ENCODE data around the gene SLC9C2.
A peak's percentile ranks its signal among the peaks of the same experiment; 100 is the strongest.

The SLC9C2 gene

DNA sequence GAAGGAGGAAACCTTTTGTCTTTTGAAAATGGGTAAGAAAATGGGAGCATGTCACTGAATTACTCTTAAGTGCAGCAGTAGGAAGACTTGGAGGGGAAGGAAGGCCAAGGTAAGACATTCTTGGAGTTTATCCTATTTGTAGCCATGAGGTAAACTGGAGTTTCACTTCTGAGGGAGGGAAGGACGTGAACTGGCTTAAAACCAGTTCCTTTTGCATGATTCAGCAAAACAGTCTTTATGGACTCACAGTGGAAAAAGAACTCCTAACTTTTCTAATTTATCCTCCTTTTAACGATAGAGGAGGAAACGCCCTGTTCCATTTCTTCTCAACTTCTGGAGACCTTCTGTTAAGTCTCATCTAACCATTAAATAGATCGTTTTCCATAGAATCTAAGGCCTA, 123.2 kb downstream of the SLC9C2 start:
- Histone ChIP-seq H3K9me3 (no peaks in the 10 kb centered on the region), H3K4me3 (ENCODE audit: low read depth in 1 of 2, low read length in 1 of 2) (no peak overlapping the region), H3K4me1 (ENCODE audit: control insufficient read depth in 1 of 2, insufficient read depth in 1 of 2, low read depth in 1 of 2, low read length in 1 of 2) (peaks cover 34 to 40% of the 10 kb centered on the region in 2 experiments), H3K27ac (no peak overlapping the region), H3K36me3 (peaks cover 32% of the 10 kb centered on the region), H3K27me3 (no peaks in the 10 kb centered on the region)
- TF ChIP-seq, protein P1, sequence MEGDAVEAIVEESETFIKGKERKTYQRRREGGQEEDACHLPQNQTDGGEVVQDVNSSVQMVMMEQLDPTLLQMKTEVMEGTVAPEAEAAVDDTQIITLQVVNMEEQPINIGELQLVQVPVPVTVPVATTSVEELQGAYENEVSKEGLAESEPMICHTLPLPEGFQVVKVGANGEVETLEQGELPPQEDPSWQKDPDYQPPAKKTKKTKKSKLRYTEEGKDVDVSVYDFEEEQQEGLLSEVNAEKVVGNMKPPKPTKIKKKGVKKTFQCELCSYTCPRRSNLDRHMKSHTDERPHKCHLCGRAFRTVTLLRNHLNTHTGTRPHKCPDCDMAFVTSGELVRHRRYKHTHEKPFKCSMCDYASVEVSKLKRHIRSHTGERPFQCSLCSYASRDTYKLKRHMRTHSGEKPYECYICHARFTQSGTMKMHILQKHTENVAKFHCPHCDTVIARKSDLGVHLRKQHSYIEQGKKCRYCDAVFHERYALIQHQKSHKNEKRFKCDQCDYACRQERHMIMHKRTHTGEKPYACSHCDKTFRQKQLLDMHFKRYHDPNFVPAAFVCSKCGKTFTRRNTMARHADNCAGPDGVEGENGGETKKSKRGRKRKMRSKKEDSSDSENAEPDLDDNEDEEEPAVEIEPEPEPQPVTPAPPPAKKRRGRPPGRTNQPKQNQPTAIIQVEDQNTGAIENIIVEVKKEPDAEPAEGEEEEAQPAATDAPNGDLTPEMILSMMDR (IDR thresholded peaks at IDR 0.05) = no peak

DNA sequence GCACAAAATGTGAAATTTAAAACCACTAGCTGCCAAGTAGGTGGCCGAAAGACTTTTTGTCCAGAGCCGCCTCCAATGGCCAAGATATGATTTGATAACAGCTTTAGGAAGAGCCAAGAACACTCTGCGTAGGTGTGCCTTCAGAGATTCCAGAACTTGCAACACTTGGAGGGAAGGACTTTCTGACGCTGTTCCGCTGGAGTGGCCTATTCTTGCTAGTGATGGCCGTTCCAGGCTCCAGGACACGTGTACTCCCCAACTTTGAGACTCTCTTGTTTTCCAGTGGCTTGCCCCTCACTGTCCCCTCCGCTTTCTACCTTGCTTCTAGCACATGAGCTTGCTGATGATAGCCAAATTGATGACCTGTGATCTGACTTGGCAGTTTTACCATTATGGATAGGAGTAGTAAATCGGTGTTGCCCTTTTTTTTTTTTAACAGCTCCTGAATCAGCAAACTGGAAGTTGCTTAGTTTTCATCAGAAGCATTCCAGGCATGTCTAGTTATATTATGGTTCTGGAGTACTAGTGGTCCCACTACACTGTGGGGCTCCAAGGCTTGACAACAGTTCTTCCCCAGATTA, 124.7 kb downstream of the SLC9C2 start:
- peak overlapping the region; percentile 90 to 95 for H3K4me3 ChIP-seq (ENCODE audit: low read depth in 1 of 2, low read length in 1 of 2)

DNA sequence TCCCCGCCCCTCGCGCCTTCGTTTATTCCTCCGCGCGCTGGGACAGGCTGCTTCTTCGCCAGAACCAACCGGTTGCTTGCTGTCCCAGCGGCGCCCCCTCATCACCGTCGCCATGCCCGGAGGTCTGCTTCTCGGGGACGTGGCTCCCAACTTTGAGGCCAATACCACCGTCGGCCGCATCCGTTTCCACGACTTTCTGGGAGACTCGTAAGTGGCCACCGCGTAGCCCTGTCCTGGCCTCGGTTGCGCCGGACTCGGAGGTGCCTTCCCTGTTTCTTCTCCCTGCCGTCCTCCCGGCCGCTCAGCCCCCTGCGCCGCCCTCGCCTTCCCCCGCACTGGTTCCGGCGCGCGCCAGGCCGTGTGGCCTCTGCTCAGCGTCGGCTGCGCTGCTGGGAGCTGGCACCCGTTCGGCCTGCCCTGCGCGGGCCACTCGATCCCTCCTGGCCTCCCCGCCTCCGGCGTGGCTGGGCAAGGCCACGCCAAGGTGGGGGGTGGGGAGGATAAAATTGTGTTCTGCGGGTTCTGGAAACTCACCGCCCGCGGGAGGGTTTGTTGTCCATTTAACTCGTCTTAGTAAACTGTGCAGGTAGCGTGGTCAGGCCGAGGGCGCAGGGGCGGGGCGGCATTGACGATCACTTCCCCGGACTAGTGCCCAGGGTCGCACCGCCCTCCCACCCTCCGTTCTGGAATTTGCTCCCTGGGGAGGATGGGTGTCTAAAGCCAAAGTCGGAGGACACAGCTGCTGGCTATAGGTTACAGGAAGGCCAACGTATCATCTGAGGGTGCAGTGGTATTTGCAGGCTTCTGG, 125.4 kb downstream of the SLC9C2 start, which contains the start of gene PRDX6:
PRDX6 (plus strand) TSS at position 50 of the 808 bp plus-strand sequence; CDS start at position 113, 63 bp downstream.
- TF ChIP-seq, protein P1 (IDR thresholded peaks at IDR 0.05) = peak; percentile 11
- Histone ChIP-seq H3K4me1 (ENCODE audit: control insufficient read depth in 1 of 2, insufficient read depth in 1 of 2, low read depth in 1 of 2, low read length in 1 of 2) (peaks cover 40 to 53% of the 10 kb centered on the region in 2 experiments), H3K27ac (peak within 1 kb of the TSS; percentile 95), H3K4me3 (ENCODE audit: low read depth in 1 of 2, low read length in 1 of 2) (peak within 1 kb of the TSS; percentile 90 to 95), H3K9me3 (no peaks in the 10 kb centered on the region), H3K27me3 (no peaks in the 10 kb centered on the region), H3K36me3 (peaks cover 14% of the 10 kb centered on the region)

More for the DNA sequence above, 124.7 kb downstream of the SLC9C2 start:
- Histone ChIP-seq H3K4me1 (ENCODE audit: control insufficient read depth in 1 of 2, insufficient read depth in 1 of 2, low read depth in 1 of 2, low read length in 1 of 2) (peaks cover 40 to 53% of the 10 kb centered on the region in 2 experiments), H3K9me3 (no peaks in the 10 kb centered on the region), H3K27ac (peak overlapping the region; percentile 95), H3K36me3 (peaks cover 21% of the 10 kb centered on the region), H3K27me3 (no peaks in the 10 kb centered on the region)
- TF ChIP-seq, protein P1 (IDR thresholded peaks at IDR 0.05) = no peak

DNA sequence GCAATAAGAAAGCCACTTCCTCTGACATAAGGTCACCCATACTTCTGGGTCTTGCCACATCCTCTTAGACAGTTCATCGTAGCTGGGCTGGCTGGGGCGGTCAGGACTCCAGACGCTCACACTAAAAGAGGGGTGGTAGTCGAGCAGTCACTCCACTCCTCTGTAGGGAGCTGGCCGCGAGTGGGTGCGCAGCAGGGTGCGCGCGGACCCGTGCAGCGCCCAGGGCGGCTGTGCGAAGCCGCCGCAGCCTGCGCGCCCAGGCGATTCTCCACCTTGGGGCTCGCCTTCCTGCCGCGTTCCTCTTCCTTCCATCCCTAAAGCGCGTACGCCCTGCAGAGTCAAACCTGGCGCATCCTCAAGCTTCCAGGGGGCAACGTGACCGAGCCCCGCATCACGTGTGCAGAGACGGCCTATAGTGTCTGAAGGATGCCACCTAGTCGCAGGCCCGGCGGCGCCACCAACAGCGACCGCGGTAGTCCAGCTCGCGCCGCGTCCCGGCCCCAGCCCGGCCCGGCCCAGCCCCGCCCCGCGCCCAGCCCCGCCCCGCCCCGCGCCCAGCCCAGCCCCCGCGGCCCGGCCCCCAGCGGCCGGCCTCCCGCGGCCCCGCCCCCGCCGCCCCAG, 126.1 kb downstream of the SLC9C2 start:
- Histone ChIP-seq H3K27ac (peak overlapping the region; percentile 95), H3K27me3 (no peaks in the 10 kb centered on the region), H3K4me3 (ENCODE audit: low read depth in 1 of 2, low read length in 1 of 2) (peak overlapping the region; percentile 90 to 95), H3K4me1 (ENCODE audit: control insufficient read depth in 1 of 2, insufficient read depth in 1 of 2, low read depth in 1 of 2, low read length in 1 of 2) (peaks cover 40 to 53% of the 10 kb centered on the region in 2 experiments), H3K36me3 (peaks cover 7% of the 10 kb centered on the region), H3K9me3 (no peaks in the 10 kb centered on the region)
- TF ChIP-seq, protein P1 (IDR thresholded peaks at IDR 0.05) = peak; percentile 23

DNA sequence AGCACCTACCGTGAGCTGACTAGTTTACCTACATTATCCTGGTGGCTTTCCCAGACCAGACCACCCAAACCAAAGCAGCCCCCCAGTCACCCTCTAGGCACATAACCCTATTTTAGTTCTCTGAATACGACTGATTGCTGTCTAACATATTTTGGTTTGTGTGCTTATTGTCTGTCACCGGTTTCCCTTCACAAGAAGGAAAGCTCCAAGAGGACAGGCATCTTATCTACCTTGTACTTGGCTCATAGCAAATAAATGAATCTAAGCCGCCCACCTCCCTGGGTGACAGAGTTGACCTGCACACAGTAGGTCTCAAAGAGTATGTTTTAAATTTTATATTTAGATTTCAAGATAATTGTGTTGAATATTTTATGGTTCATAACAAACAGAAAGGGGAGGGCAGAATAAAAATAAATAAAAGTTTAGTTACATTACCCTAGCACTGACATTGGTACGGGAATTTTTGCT, 126.6 kb downstream of the SLC9C2 start:
- no peaks in the 10 kb centered on the region for H3K9me3 ChIP-seq
- peak overlapping the region; percentile 95 for H3K27ac ChIP-seq
- peaks cover 40 to 53% of the 10 kb centered on the region in 2 experiments for H3K4me1 ChIP-seq (ENCODE audit: control insufficient read depth in 1 of 2, insufficient read depth in 1 of 2, low read depth in 1 of 2, low read length in 1 of 2)
- TF ChIP-seq, protein P1 (IDR thresholded peaks at IDR 0.05) = no peak
- peaks cover 2% of the 10 kb centered on the region for H3K36me3 ChIP-seq
- H3K27me3 ChIP-seq = no peaks in the 10 kb centered on the region
- H3K4me3 ChIP-seq (ENCODE audit: low read depth in 1 of 2, low read length in 1 of 2) = peak overlapping the region; percentile 90 to 95
